ENCODE measurements around the gene SOX6. TPM values are rescaled to one million over a fixed set of nuclear protein-coding genes. Genes with fewer than 3 reads are reported as not detected.
"Not testable (repeated sequence)": the region's sequence is repeated elsewhere in the genome, so short reads cannot be mapped to it uniquely, and the experiment has no call there.

Gene SOX6
- total and polyA plus RNA-seq, 2 experiments from 2014 or later: 0.03 to 0.66 TPM

- not testable (repeated sequence) for H2AFZ ChIP-seq; DNase-seq (ENCODE audit: low spot score); H3K27ac ChIP-seq (ENCODE audit: low read depth); H3K27ac Mint-ChIP-seq; ATAC-seq; H3K4me1 Mint-ChIP-seq; H3K79me2 ChIP-seq (replicated peaks; ENCODE audit: insufficient read depth); H3K4me1 ChIP-seq (ENCODE audit: insufficient read depth); H3K4me3 ChIP-seq; H3K4me3 Mint-ChIP-seq; H3K9me3 Mint-ChIP-seq; H4K20me1 ChIP-seq (replicated peaks; ENCODE audit: insufficient read depth); H3F3A ChIP-seq (replicated peaks; ENCODE audit: low read depth); H3K9me2 ChIP-seq (ENCODE audit: insufficient read depth); H3K4me2 ChIP-seq; H3K36me3 Mint-ChIP-seq (ENCODE audit: low read depth); H3K27me3 Mint-ChIP-seq (ENCODE audit: insufficient read depth, low read depth, poor library complexity); H3K36me3 ChIP-seq (ENCODE audit: insufficient read depth)
- peaks cover 39% of the 10 kb centered on the region for H3K27me3 ChIP-seq (ENCODE audit: insufficient read depth)
These were observed 34.5 kb upstream of the SOX6 start for GRCh38 chr11:16390826-16391225.

GRCh38 chr11:16385099-16385498 is 28.8 kb upstream of the SOX6 start:
- TF ChIP-seq ETS1 (IDR thresholded peaks at IDR 0.05): no peak
- TF ChIP-seq, protein P1, sequence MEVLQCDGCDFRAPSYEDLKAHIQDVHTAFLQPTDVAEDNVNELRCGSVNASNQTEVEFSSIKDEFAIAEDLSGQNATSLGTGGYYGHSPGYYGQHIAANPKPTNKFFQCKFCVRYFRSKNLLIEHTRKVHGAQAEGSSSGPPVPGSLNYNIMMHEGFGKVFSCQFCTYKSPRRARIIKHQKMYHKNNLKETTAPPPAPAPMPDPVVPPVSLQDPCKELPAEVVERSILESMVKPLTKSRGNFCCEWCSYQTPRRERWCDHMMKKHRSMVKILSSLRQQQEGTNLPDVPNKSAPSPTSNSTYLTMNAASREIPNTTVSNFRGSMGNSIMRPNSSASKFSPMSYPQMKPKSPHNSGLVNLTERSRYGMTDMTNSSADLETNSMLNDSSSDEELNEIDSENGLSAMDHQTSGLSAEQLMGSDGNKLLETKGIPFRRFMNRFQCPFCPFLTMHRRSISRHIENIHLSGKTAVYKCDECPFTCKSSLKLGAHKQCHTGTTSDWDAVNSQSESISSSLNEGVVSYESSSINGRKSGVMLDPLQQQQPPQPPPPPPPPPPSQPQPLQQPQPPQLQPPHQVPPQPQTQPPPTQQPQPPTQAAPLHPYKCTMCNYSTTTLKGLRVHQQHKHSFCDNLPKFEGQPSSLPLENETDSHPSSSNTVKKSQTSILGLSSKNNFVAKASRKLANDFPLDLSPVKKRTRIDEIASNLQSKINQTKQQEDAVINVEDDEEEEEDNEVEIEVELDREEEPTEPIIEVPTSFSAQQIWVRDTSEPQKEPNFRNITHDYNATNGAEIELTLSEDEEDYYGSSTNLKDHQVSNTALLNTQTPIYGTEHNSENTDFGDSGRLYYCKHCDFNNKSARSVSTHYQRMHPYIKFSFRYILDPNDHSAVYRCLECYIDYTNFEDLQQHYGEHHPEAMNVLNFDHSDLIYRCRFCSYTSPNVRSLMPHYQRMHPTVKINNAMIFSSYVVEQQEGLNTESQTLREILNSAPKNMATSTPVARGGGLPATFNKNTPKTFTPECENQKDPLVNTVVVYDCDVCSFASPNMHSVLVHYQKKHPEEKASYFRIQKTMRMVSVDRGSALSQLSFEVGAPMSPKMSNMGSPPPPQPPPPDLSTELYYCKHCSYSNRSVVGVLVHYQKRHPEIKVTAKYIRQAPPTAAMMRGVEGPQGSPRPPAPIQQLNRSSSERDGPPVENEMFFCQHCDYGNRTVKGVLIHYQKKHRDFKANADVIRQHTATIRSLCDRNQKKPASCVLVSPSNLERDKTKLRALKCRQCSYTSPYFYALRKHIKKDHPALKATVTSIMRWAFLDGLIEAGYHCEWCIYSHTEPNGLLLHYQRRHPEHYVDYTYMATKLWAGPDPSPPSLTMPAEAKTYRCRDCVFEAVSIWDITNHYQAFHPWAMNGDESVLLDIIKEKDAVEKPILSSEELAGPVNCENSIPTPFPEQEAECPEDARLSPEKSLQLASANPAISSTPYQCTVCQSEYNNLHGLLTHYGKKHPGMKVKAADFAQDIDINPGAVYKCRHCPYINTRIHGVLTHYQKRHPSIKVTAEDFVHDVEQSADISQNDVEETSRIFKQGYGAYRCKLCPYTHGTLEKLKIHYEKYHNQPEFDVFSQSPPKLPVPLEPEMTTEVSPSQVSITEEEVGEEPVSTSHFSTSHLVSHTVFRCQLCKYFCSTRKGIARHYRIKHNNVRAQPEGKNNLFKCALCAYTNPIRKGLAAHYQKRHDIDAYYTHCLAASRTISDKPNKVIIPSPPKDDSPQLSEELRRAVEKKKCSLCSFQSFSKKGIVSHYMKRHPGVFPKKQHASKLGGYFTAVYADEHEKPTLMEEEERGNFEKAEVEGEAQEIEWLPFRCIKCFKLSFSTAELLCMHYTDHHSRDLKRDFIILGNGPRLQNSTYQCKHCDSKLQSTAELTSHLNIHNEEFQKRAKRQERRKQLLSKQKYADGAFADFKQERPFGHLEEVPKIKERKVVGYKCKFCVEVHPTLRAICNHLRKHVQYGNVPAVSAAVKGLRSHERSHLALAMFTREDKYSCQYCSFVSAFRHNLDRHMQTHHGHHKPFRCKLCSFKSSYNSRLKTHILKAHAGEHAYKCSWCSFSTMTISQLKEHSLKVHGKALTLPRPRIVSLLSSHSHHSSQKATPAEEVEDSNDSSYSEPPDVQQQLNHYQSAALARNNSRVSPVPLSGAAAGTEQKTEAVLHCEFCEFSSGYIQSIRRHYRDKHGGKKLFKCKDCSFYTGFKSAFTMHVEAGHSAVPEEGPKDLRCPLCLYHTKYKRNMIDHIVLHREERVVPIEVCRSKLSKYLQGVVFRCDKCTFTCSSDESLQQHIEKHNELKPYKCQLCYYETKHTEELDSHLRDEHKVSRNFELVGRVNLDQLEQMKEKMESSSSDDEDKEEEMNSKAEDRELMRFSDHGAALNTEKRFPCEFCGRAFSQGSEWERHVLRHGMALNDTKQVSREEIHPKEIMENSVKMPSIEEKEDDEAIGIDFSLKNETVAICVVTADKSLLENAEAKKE (CRISPR knock-in tag; IDR thresholded peaks at IDR 0.05): no peak
- TF ChIP-seq NANOG (IDR thresholded peaks at IDR 0.05; ENCODE audit: borderline replicate concordance): no peak
- no peak for TF ChIP-seq POLR2AphosphoS5 (IDR thresholded peaks at IDR 0.05; ENCODE audit: low read depth)
- TF ChIP-seq CREB1 (CRISPR knock-in tag; IDR thresholded peaks at IDR 0.05; ENCODE audit: low read depth): no peak
- Histone ChIP-seq H3K4me2 (no peak overlapping the region), H3K9me2 (ENCODE audit: insufficient read depth) (no peaks in the 10 kb centered on the region), H3K4me1 (ENCODE audit: insufficient read depth) (peaks cover 7% of the 10 kb centered on the region; the same call in 1 of the 2 replicates), H4K20me1 (replicated peaks; ENCODE audit: insufficient read depth) (no peaks in the 10 kb centered on the region), H3K27ac (ENCODE audit: low read depth) (no peak overlapping the region), H3F3A (replicated peaks; ENCODE audit: low read depth) (no peaks in the 10 kb centered on the region), H3K36me3 (ENCODE audit: insufficient read depth) (no peaks in the 10 kb centered on the region), H2AFZ (no peak overlapping the region), H3K79me2 (replicated peaks; ENCODE audit: insufficient read depth) (no peaks in the 10 kb centered on the region), H3K4me3 (no peak overlapping the region), H3K27me3 (ENCODE audit: insufficient read depth) (no peaks in the 10 kb centered on the region; the same call in 1 of the 2 replicates)
- H3K4me3 Mint-ChIP-seq: no peak overlapping the region
- ATAC-seq: no peak
- H3K9me3 Mint-ChIP-seq: no peaks in the 10 kb centered on the region
- no peaks in the 10 kb centered on the region for H3K27me3 Mint-ChIP-seq (ENCODE audit: insufficient read depth, low read depth, poor library complexity)
- H3K36me3 Mint-ChIP-seq (ENCODE audit: low read depth): no peaks in the 10 kb centered on the region
- H3K27ac Mint-ChIP-seq: no peak overlapping the region
- H3K4me1 Mint-ChIP-seq: no peaks in the 10 kb centered on the region; the same call in 2 of the 3 replicates
- no peak for DNase-seq (ENCODE audit: low spot score)

Data from GM23338 (cell line).